Measurements from ENCODE around the gene SPATA3. TPM values are rescaled to one million over a fixed set of nuclear protein-coding genes. Genes with fewer than 3 reads are reported as not detected.

SPATA3 gene
- total and polyA plus RNA-seq, 2 donors (not counting 1 experiment from before 2014, with no cell fraction given): not detected

DNA sequence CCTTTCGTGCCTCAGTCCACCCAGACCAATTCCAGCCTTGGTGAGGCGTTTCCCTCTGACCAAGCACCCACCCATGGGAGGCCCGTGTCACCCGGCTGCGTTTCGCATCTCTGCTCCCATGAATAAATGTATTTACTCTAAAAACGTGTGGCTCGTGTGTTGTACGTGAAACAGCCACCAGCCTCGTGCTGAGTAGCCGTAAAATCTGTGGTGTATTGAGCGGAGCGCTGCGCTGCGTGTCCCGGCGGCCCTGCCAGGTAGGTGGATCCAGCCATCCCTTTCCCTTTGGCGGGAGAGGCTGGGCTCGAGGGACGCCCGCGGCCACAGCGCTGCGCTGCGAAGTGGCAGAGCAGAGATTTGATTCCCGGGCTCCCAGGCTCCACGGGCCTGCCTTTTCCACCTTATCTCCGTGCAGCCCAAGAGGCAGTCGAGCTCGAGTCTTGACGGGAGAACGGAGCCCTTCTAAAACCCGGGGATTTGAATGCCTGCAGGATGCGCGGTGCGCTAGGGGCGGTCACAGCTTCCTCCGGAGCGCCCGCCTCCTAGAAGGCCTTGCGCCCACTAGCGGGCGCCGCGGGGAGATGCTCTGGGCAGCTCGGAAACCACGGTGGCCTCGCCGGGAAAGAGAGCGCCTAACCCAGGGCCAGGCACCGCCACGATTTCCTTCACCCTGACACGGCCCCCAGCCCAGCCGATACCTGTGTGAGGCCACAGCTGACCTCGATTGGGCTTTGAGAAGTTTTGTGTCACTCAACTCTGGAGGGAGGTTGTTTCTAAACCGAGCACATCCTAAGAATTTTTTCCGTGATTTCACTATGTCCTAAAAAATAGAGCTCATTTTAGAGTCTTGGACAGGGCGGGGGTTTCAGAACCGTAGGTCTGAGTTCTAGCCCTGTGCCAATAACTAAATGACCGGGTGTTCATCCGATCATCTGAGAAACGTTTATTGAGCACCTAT is 56.9 kb downstream of the SPATA3 start:
- peak overlapping the region; percentile 38 to 68 (median 58) for H3K4me3 ChIP-seq (replicated peaks in 1 of 4; ENCODE audit: control extremely low read depth in 1 of 4, insufficient read depth in 1 of 4, low read depth in 3 of 4, low read length in 4 of 4)
- peak; percentile 75 to 79 for DNase-seq (ENCODE audit: low read depth in 2 of 2)
- H3K79me2 ChIP-seq (ENCODE audit: control insufficient read depth, insufficient read depth, low read length): peaks cover 10% of the 10 kb centered on the region
- no peaks in the 10 kb centered on the region for H4K20me1 ChIP-seq (ENCODE audit: control insufficient read depth, extremely low read depth, insufficient read depth, low read length)
- H3K4me2 ChIP-seq (ENCODE audit: extremely low read depth, insufficient read depth, low read length): peak overlapping the region; percentile 98
- H3K27me3 ChIP-seq (ENCODE audit: control insufficient read depth, insufficient read depth, low read length): no peaks in the 10 kb centered on the region
- TF ChIP-seq EZH2 (IDR thresholded peaks at IDR 0.05; ENCODE audit: low read length, missing control alignments): no peak
- TF ChIP-seq CTCF (conservative IDR thresholded peaks at IDR 0.05 in 1 of 2, IDR thresholded peaks at IDR 0.05 in 1 of 2; ENCODE audit: low read depth in 1 of 2, low read length in 2 of 2): peak; percentile 85 to 92
- no peak overlapping the region for H3K27ac ChIP-seq (ENCODE audit: insufficient read depth, low read length)
- H3K9me3 ChIP-seq (ENCODE audit: control insufficient read depth, insufficient read depth, low read depth, low read length): no peaks in the 10 kb centered on the region
- no peak overlapping the region for H3K9ac ChIP-seq (ENCODE audit: insufficient read depth, low read length)
- H3K36me3 ChIP-seq (ENCODE audit: control insufficient read depth, insufficient read depth, low read length): no peaks in the 10 kb centered on the region
- no peaks in the 10 kb centered on the region for H3K4me1 ChIP-seq (ENCODE audit: control insufficient read depth, extremely low read depth, insufficient read depth, low read length)
- H2AFZ ChIP-seq (ENCODE audit: low read length): peak overlapping the region; percentile 94

- H4K20me1 ChIP-seq (ENCODE audit: control insufficient read depth, extremely low read depth, insufficient read depth, low read length): no peaks in the 10 kb centered on the region
- H3K4me2 ChIP-seq (ENCODE audit: extremely low read depth, insufficient read depth, low read length): no peak overlapping the region
- peaks cover 21% of the 10 kb centered on the region for H3K79me2 ChIP-seq (ENCODE audit: control insufficient read depth, insufficient read depth, low read length)
- no peaks in the 10 kb centered on the region for H3K9me3 ChIP-seq (ENCODE audit: control insufficient read depth, insufficient read depth, low read depth, low read length)
- H3K27me3 ChIP-seq (ENCODE audit: control insufficient read depth, insufficient read depth, low read length): no peaks in the 10 kb centered on the region
- peaks cover 2% of the 10 kb centered on the region for H3K4me1 ChIP-seq (ENCODE audit: control insufficient read depth, extremely low read depth, insufficient read depth, low read length)
- H3K36me3 ChIP-seq (ENCODE audit: control insufficient read depth, insufficient read depth, low read length): no peaks in the 10 kb centered on the region
- H3K9ac ChIP-seq (ENCODE audit: insufficient read depth, low read length): no peak overlapping the region
- DNase-seq (ENCODE audit: low read depth in 2 of 2): no peak
- peak overlapping the region; percentile 18 for H2AFZ ChIP-seq (ENCODE audit: low read length)
- TF ChIP-seq CTCF (conservative IDR thresholded peaks at IDR 0.05 in 1 of 2, IDR thresholded peaks at IDR 0.05 in 1 of 2; ENCODE audit: low read depth in 1 of 2, low read length in 2 of 2) (no peak), EZH2 (IDR thresholded peaks at IDR 0.05; ENCODE audit: low read length, missing control alignments) (no peak)
- H3K4me3 ChIP-seq (replicated peaks in 1 of 4; ENCODE audit: control extremely low read depth in 1 of 4, insufficient read depth in 1 of 4, low read depth in 3 of 4, low read length in 4 of 4): no peak overlapping the region
- no peak overlapping the region for H3K27ac ChIP-seq (ENCODE audit: insufficient read depth, low read length)
These were observed 57.9 kb downstream of the SPATA3 start for GRCh38 chr2:231053846-231054245.
